HG03432 (cell line): ENCODE data around the gene BRSK1.

ENCODE experiments used
- ATAC-seq: cut with Tn5 transposase; IDR thresholded peaks from one replicate; pipeline ENCODE4 v1.9.1; 2021; ENCODE audit warnings: mild to moderate bottlenecking, moderate library complexity; ENCODE audit not compliant: unreplicated experiment

Gene BRSK1

GRCh38 chr19:55283548-55284377 lies at the start of gene BRSK1:
TSS of gene BRSK1 (plus strand) at chr19:55283997. CDS start at chr19:55284443, 446 bp downstream.
- no peak for ATAC-seq

DNA sequence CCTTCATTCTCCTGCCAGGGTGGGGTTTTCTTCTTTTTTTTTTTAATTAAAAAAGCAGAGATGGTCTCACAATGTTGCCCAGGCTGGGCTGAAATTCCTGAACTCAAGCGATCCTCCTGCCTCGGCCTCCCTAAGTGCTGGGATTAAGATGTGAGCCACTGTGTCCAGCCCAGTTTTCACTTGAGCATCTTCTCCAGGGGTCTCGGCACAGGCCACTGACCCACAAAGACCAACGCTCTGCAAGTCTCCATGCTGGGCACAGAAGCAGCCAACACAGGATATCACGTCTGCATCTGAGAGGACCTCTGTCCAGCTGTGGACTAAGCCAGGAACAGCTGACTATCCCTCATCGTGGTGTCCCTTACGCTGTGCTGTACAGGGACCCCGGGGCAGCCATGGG lies 45.8 kb upstream of the BRSK1 start:
- ATAC-seq, result no peak

DNA sequence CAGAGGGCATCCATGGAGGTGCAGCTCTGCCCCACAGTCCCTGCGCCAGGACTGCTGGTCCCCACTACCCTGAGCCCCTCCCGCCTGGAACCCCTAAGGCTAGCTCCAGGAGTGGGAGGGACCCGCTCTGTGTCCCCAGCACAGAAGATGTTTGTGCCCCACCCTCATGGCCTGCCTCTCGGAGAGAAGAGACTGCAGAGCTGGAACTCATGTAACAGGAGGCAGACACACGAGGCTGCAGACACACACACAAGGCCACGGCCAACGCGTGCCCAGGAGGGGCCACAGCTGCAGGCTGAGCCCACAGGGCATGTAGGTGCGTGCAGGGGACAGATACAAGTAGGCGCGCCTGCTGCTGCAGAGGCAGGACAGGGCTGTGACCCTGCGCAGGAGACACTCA lies 44.8 kb upstream of the BRSK1 start:
- no peak for ATAC-seq

- no peak for ATAC-seq
These were observed 43.1 kb upstream of the BRSK1 start for GRCh38 chr19:55240713-55241020.

- no peak for ATAC-seq
These were observed 42.5 kb upstream of the BRSK1 start for GRCh38 chr19:55241143-55241934.

DNA sequence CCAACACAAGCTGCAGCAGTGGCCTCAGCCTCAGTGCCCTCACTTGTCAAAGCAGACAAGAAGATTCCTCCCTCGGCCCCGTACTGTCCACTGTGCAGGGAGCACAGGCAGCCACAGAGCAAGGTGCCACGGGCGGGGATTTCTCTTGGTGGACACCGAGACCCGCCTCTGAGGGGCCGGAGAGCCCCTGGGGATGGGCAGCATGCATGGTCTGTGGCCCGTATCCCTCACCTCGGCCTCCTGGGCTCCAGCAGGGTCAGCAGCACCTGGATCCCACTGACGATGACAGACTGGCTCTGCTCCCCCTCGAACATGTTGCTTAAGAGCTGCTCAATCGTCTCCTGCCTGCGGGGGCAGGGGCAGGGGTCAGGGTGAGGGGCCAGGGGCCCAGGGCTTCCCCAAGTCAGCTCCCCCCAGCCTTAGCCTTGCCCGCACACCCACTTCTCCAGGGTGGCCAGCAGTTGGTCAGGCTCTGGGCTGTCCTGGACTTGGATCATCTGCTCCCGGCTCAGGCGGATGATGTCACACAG lies 41.8 kb upstream of the BRSK1 start:
- no peak for ATAC-seq

DNA sequence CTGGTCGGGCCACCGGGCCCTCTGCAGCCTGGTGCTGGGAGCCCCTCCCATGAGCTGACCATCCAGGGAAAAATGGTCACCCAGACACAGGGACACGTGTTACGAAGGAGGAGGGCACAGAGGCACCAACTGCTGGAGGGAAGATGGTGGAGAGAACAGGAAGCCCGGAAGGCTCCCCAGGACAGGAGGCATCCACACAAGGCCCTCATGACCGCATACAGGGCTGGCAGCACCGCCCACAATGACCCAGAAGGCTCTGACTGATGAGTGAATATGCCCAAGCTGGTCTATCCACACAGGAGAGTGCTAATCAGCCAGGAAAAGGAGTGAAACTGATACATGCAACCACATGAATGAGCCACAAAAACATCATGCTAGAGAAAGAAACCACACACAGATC lies 41.3 kb upstream of the BRSK1 start:
- ATAC-seq, result no peak

- no peak for ATAC-seq
These were observed 39.7 kb upstream of the BRSK1 start for GRCh38 chr19:55244004-55244680.

GRCh38 chr19:55245236-55245904 lies 38.4 kb upstream of the BRSK1 start:
- ATAC-seq, result no peak

DNA sequence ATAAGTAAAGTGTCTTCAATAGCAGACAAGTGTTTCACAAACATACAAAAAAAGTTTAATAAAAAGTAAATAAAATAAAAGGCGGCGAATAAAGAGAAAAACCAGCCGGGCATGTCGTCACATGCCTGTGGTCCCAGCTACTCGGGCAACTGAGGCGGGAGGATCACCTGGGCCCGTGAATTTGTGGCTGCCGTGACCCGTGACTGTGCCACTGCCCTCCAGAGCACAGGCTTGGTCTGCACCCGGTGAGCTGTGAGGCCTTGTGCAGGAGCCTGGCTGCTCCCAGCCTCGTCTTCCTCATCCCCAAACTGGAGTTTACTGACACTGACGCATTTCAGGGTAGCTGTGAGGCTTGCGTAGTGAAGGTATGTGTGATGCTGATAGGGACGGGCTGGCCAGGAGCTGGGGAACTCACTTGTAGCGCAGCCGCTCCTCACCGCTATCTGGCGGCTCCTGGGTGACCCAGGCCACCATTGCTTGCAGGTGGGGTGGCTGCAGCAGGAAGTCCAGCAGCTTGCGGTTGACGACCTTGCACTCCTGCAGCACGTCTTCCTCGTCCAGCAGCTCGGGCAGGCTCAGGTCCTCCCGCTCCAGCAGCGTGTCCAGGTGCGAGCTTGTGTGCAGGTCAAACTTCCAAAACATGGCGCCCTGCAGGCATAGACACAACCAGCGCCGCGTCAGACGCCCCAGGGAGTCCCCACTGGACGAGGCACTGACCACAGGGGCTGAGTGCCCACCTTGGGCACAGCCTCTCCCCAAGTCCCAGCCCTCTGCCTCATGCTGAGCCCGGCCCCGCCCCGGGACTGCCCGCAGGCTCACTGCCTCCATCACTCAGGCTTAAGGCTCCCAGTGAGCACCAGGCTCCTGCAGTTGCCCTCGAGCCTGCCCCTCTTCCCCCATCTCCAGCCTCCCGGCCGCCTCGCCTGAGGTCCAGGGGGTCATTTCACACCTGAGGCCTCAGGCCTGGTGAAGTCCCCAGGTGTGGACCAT lies 37.0 kb upstream of the BRSK1 start:
- no peak for ATAC-seq

GRCh38 chr19:55247621-55248099 lies 36.1 kb upstream of the BRSK1 start:
- no peak for ATAC-seq

- ATAC-seq, result no peak
These were observed 35.6 kb upstream of the BRSK1 start for GRCh38 chr19:55248166-55248675.

DNA sequence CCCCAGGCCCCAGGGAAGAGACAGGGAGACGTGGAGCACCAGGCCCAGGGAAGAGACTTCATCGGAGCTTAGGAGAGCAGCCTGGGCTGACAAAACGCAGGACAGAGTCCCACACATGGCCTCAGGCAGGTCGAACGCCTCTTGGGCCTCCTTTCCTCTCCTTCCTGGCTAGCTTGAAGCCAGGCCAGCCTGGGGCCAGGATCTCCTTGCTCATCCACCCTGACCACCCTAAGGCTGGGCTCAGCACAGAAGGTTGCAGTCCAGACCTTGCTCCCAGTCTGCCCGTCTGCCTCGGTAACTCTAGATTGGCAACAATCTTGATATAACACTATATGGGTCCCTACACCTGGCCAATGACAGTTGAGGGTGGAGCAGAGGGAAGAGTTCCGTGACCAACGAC lies 35.1 kb upstream of the BRSK1 start:
- ATAC-seq, result no peak

DNA sequence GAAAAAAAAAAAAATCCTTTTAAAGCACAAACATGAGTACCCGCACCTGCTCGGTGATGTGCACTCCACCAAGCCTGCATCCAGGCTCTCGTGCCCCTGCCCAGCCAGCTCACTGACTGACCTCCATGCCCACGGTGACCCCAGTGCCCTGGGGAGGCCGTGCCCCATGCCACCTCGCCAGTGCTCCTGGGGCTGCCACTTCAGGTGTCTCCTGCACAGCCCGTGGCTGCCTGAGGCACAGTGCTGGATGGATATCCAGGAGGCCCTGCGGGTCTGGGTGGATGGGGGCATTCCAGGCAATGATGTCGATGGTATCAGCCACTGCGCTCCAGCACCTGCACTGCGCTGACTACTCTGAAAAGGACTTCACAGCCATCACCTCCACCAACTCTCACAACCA lies 34.0 kb upstream of the BRSK1 start:
- no peak for ATAC-seq

DNA sequence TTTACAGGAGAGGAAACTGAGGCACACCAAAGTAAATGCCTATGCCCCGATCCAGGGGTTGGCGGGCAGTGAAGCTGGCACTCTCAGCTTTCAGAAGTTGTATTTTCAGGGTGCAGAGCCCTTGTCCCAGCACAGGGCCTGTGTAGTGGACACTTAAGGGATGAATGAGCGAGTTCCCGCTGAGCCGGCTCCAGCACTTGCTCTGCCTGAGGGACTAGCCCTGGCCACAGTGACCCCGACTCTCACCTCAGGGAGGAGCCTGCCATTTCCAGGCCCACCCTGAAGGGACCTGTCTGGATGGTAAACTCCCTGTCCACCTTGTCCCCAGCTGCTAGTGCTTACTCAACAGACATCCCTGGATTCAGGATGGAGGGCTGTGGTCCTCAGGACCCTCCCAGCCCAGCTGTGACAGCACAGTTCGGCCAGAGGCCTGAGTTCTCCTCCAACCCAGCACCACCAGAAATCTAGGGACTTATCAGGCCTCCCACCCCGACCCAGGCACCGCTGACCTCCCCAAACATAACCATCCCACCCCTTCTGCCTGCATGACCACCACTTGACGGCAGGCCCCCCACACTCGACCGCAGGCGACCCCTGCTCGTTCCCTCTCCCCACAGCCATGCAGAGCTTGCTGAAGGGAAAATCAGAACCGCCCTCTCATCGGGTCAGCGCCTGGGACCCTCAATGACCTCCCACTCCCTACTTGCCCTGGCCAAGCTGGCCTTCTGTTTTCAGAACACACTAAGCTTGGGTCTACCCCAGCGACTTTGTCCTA lies 33.3 kb upstream of the BRSK1 start:
- ATAC-seq, result no peak

- ATAC-seq, result no peak
These were observed 32.3 kb upstream of the BRSK1 start for GRCh38 chr19:55251341-55252081.

- no peak for ATAC-seq
These were observed 30.8 kb upstream of the BRSK1 start for GRCh38 chr19:55252760-55253663.
